ENCODE results near the gene NRP2. TPM values are rescaled to one million over a fixed set of nuclear protein-coding genes. Genes with fewer than 3 reads are reported as not detected.
A peak's percentile ranks its signal among the peaks of the same experiment; 100 is the strongest.

NRP2 gene
- total and polyA plus RNA-seq, 2 of the 13 experiments (the other 11 are each of a cell fraction or from before 2014, with no cell fraction given): 0.65 to 1.4 TPM

GRCh38 chr2:205807229-205807628 is 124.9 kb downstream of the NRP2 start (continued):
- TF ChIP-seq TCF7 (IDR thresholded peaks at IDR 0.05; ENCODE audit: low read depth): no peak

GRCh38 chr2:205807758-205808157 is 125.5 kb downstream of the NRP2 start:
- ChIA-PET POLR2A (no interaction called here), CTCF (ENCODE audit: low intra/inter-chr PET ratio, low total read pairs) (no interaction called here)
- no peak overlapping the region for H3K4me3 ChIP-seq (replicated peaks in 1 of 3; ENCODE audit: insufficient read depth in 1 of 3, low read depth in 2 of 3, low read length in 3 of 3)
- ATAC-seq (no peak), DNase-seq (ENCODE audit: low spot score) (no peak), FAIRE-seq (no peak)
- H3K9ac ChIP-seq (ENCODE audit: insufficient read depth, low read depth, low read length): no peak overlapping the region
- intact Hi-C loops (cut with micrococcal nuclease; ENCODE audit: unreplicated experiment): no loop called here
- BruUV-seq (replicated peaks): no TSS peak
- peaks cover 17% of the 10 kb centered on the region for H3K4me1 ChIP-seq (ENCODE audit: insufficient read depth, low read length)
- WGBS (ENCODE audit: low lambda C conversion rate): 63% methylated on average over 6 of the region's 6 CpGs
- no peak overlapping the region for H3K4me2 ChIP-seq (ENCODE audit: low read depth, low read length)
- H2AFZ ChIP-seq (ENCODE audit: low read length): no peak overlapping the region
- H4K20me1 ChIP-seq (ENCODE audit: insufficient read depth, low read length): no peaks in the 10 kb centered on the region
- no peaks in the 10 kb centered on the region for H3K36me3 ChIP-seq (replicated peaks in 1 of 2; ENCODE audit: control insufficient read depth in 1 of 2, insufficient read depth in 2 of 2, low read length in 2 of 2)
- no peak overlapping the region for H3K27ac ChIP-seq (ENCODE audit: extremely low read length, insufficient read depth, low read length)
- in situ Hi-C loops (cut with HindIII; ENCODE audit: extremely low pct_ligation_motif_present, low pct_unique_long_range_greater_than_20kb): no loop called here
- no peaks in the 10 kb centered on the region for H3K9me3 ChIP-seq (ENCODE audit: low read length)
- H3K79me2 ChIP-seq (ENCODE audit: insufficient read depth, low read length): no peaks in the 10 kb centered on the region
- H3K27me3 ChIP-seq (ENCODE audit: control insufficient read depth in 1 of 2, insufficient read depth in 2 of 2, low read length in 2 of 2): peaks cover 3 to 34% of the 10 kb centered on the region in 2 experiments; a peak in 4 of 5 replicates
- TF ChIP-seq SRF (IDR thresholded peaks at IDR 0.05; ENCODE audit: low read depth, low read length) (no peak), MNT (IDR thresholded peaks at IDR 0.05) (peak; percentile 81), HNRNPUL1 (IDR thresholded peaks at IDR 0.05; ENCODE audit: low read depth, low read length) (no peak)
- TF ChIP-seq, protein P1, sequence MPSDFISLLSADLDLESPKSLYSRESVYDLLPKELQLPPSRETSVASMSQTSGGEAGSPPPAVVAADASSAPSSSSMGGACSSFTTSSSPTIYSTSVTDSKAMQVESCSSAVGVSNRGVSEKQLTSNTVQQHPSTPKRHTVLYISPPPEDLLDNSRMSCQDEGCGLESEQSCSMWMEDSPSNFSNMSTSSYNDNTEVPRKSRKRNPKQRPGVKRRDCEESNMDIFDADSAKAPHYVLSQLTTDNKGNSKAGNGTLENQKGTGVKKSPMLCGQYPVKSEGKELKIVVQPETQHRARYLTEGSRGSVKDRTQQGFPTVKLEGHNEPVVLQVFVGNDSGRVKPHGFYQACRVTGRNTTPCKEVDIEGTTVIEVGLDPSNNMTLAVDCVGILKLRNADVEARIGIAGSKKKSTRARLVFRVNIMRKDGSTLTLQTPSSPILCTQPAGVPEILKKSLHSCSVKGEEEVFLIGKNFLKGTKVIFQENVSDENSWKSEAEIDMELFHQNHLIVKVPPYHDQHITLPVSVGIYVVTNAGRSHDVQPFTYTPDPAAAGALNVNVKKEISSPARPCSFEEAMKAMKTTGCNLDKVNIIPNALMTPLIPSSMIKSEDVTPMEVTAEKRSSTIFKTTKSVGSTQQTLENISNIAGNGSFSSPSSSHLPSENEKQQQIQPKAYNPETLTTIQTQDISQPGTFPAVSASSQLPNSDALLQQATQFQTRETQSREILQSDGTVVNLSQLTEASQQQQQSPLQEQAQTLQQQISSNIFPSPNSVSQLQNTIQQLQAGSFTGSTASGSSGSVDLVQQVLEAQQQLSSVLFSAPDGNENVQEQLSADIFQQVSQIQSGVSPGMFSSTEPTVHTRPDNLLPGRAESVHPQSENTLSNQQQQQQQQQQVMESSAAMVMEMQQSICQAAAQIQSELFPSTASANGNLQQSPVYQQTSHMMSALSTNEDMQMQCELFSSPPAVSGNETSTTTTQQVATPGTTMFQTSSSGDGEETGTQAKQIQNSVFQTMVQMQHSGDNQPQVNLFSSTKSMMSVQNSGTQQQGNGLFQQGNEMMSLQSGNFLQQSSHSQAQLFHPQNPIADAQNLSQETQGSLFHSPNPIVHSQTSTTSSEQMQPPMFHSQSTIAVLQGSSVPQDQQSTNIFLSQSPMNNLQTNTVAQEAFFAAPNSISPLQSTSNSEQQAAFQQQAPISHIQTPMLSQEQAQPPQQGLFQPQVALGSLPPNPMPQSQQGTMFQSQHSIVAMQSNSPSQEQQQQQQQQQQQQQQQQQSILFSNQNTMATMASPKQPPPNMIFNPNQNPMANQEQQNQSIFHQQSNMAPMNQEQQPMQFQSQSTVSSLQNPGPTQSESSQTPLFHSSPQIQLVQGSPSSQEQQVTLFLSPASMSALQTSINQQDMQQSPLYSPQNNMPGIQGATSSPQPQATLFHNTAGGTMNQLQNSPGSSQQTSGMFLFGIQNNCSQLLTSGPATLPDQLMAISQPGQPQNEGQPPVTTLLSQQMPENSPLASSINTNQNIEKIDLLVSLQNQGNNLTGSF (CRISPR knock-in tag; IDR thresholded peaks at IDR 0.05): no peak
